ENCODE results near the gene TCP11L2.

DNA sequence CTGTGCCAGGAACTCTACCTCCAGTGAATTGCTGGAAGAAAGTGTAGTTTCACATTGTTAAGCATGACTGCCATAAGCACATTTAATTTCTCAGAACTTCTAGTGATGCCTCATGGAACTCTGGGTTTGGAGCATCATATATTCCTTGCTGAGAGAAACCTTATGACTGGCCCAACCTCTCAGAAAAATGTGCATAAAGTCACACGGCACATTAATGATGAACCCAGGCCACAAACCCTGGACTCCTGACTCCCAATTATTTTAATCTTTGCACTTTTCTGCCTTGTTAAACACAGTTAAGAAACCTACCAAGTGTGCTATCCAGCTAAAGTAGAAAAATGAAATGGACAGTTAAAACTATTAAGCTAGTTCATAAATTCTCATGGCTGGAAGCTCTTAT is 5.6 kb downstream of the TCP11L2 start:
- TF ChIP-seq POLR2A (IDR thresholded peaks at IDR 0.05; ENCODE audit: low read length) (no peak), GATA1 (IDR thresholded peaks at IDR 0.05; ENCODE audit: low read depth, low read length) (no peak)
